HG03457 (cell line): Measurements from ENCODE around the gene IQCB1.
"Not testable (repeated sequence)": the region's sequence is repeated elsewhere in the genome, so short reads cannot be mapped to it uniquely, and the experiment has no call there.

Source experiments
- ATAC-seq: cut with Tn5 transposase; IDR thresholded peaks from one replicate; pipeline ENCODE4 v1.9.1; 2021; ENCODE audit warnings: moderate number of reproducible peaks; ENCODE audit not compliant: unreplicated experiment

Gene IQCB1

GRCh38 chr3:121834671-121835464, at the start of gene IQCB1, which contains the start of gene EAF2:
Gene IQCB1 (minus strand): TSS chr3:121835060. CDS start chr3:121828960, 6,100 bp downstream.
Gene EAF2 (plus strand): TSS chr3:121835209. CDS start chr3:121835286, 77 bp downstream.
- ATAC-seq, result peak; percentile 98

- no peak for ATAC-seq
Observed at GRCh38 chr3:121883507-121883906, 48.6 kb upstream of the IQCB1 start.

- ATAC-seq, result no peak
Observed at GRCh38 chr3:121878411-121878810, 43.6 kb upstream of the IQCB1 start.

- ATAC-seq, result no peak
Observed at GRCh38 chr3:121871430-121871829, 36.6 kb upstream of the IQCB1 start.

- ATAC-seq, result no peak
Observed at GRCh38 chr3:121870717-121871116, 35.9 kb upstream of the IQCB1 start.

GRCh38 chr3:121869736-121870135, 34.9 kb upstream of the IQCB1 start:
- no peak for ATAC-seq

GRCh38 chr3:121863801-121864200, 28.9 kb upstream of the IQCB1 start:
- ATAC-seq, result no peak

- ATAC-seq, result not testable (repeated sequence)
Observed at GRCh38 chr3:121863247-121863646, 28.4 kb upstream of the IQCB1 start.

- not testable (repeated sequence) for ATAC-seq
Observed at GRCh38 chr3:121857778-121858177, 22.9 kb upstream of the IQCB1 start.

- ATAC-seq, result no peak
Observed at GRCh38 chr3:121855555-121855954, 20.7 kb upstream of the IQCB1 start.

- ATAC-seq, result no peak
Observed at GRCh38 chr3:121852256-121852655, 17.4 kb upstream of the IQCB1 start.

GRCh38 chr3:121844892-121845291, 10.0 kb upstream of the IQCB1 start:
- ATAC-seq, result no peak

GRCh38 chr3:121839962-121840361, 5.1 kb upstream of the IQCB1 start:
- no peak for ATAC-seq

- ATAC-seq, result no peak
Observed at GRCh38 chr3:121836481-121836880, 1.6 kb upstream of the IQCB1 start.

GRCh38 chr3:121836064-121836463, 1.2 kb upstream of the IQCB1 start:
- ATAC-seq, result no peak

GRCh38 chr3:121835465-121835801, 573 bp upstream of the IQCB1 start:
- peak; percentile 12 for ATAC-seq

- ATAC-seq, result no peak
Observed at GRCh38 chr3:121834157-121834670, 646 bp downstream of the IQCB1 start.

- ATAC-seq, result no peak
Observed at GRCh38 chr3:121822973-121823372, 11.9 kb downstream of the IQCB1 start.

- no peak for ATAC-seq
Observed at GRCh38 chr3:121821421-121822199, 13.2 kb downstream of the IQCB1 start.

GRCh38 chr3:121819236-121819635, 15.6 kb downstream of the IQCB1 start:
- ATAC-seq, result no peak

GRCh38 chr3:121818578-121818977, 16.3 kb downstream of the IQCB1 start:
- no peak for ATAC-seq

GRCh38 chr3:121817753-121818152, 17.1 kb downstream of the IQCB1 start:
- no peak for ATAC-seq
